ENCODE data around the gene CACNA1G. TPM values are rescaled to one million over a fixed set of nuclear protein-coding genes. Genes with fewer than 3 reads are reported as not detected.

The CACNA1G gene
- total RNA-seq, 1 donor from 2014 or later, result not detected

GRCh38 chr17:50517011-50517410 lies 43.5 kb upstream of the CACNA1G start:
- no peaks in the 10 kb centered on the region for H3K27me3 ChIP-seq
- H3K4me1 ChIP-seq, result no peaks in the 10 kb centered on the region
- H3K27ac ChIP-seq, result no peak overlapping the region
- intact Hi-C loops (cut with DNase I), result no loop called here
- no peak for DNase-seq
- H3K4me3 ChIP-seq, result no peak overlapping the region
- ATAC-seq, result no peak
- no peaks in the 10 kb centered on the region for H3K36me3 ChIP-seq
- no peak for TF ChIP-seq CTCF (IDR thresholded peaks at IDR 0.05)
- H3K9me3 ChIP-seq, result no peaks in the 10 kb centered on the region

DNA sequence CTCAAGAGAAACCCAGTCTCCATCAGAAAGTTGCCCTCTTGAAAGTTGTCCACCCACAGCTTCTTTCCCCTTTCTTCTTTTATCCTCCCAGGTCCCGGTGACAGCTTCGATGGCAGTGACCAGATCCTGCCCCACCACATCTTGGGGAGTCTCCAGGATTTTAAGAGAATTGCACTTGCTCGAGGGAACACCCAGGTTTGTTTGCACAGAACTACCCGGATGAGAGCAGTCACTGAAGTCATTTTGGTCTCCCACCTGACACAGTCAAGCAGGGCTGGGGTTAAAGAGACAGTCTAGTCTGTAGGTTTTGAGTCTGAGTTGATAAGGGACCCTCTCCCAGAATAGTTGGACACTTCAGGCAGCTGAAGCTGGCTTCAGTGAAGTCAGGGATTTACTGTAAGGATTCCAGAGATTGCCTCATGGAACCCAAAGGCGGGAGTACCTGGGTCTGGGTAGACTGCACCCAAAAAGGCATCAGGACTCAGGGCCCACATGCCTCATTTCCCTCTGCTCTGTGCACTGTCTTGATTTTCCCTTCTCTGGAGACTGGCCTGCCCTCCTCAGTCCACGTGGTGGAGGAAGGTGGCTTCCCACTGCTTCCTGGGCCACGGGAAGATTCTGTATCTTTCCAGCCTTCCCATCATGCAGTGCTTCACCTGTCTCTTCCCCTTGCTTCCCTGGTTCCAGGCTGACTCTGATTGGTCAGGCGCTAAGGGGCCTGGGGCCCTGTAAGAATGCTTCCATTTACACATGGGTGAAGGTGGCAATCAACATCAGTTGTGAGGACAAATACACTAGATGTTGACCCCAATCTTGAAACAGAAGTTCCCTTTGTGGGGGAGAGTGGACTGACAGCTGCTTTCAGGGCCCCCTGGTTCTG lies 42.8 kb upstream of the CACNA1G start:
- DNase-seq, result no peak
- no peak for TF ChIP-seq CTCF (IDR thresholded peaks at IDR 0.05)
- no peaks in the 10 kb centered on the region for H3K36me3 ChIP-seq
- ATAC-seq, result no peak
- no peak overlapping the region for H3K27ac ChIP-seq
- no peaks in the 10 kb centered on the region for H3K27me3 ChIP-seq
- no peaks in the 10 kb centered on the region for H3K9me3 ChIP-seq
- intact Hi-C loops (cut with DNase I), result no loop called here
- H3K4me1 ChIP-seq, result no peaks in the 10 kb centered on the region
- H3K4me3 ChIP-seq, result no peak overlapping the region

- intact Hi-C loops (cut with DNase I), result no loop called here
- no peaks in the 10 kb centered on the region for H3K27me3 ChIP-seq
- H3K36me3 ChIP-seq, result no peaks in the 10 kb centered on the region
- TF ChIP-seq CTCF (IDR thresholded peaks at IDR 0.05), result no peak
- no peak for ATAC-seq
- no peaks in the 10 kb centered on the region for H3K9me3 ChIP-seq
- H3K4me1 ChIP-seq, result no peaks in the 10 kb centered on the region
- H3K4me3 ChIP-seq, result no peak overlapping the region
- no peak overlapping the region for H3K27ac ChIP-seq
- DNase-seq, result no peak
These were observed 42.0 kb upstream of the CACNA1G start for GRCh38 chr17:50518384-50519023.

DNA sequence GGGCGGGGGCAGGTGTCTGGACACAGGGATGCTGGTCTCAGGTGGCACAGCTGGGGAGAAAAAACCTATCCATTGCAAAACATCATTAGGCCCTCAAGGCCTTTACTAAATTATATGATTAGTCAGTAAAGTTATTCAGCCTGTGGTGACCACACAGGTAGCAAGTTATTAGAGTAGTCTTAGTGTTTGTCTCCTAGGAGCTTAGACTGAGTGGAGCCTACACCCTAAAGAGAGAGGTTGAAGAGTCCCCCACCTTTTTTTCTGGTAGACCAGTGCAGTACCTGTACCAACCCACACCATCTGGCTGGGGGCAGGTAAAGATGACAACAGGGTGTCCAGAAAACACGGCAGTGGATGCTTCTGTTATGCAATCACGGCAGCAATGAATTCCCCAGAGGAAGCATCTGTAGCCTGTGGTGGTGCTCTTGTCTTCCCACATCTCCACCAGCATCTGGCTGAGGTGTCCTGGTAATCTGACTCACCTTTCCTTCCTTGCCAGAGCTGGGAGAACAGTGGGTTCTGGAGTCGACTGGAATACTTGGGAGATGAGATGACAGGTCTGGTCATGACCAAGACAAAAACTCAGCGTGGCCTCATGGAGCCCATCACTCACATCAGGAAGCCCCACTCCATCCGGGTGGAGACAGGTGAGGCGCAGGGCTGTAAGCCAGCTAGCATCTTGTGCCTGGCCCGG lies 41.2 kb upstream of the CACNA1G start:
- Histone ChIP-seq H3K36me3 (no peaks in the 10 kb centered on the region), H3K4me3 (no peak overlapping the region), H3K9me3 (no peaks in the 10 kb centered on the region), H3K27me3 (no peaks in the 10 kb centered on the region), H3K4me1 (no peaks in the 10 kb centered on the region), H3K27ac (no peak overlapping the region)
- ATAC-seq (no peak), DNase-seq (no peak)
- TF ChIP-seq CTCF (IDR thresholded peaks at IDR 0.05), result no peak
- intact Hi-C loops (cut with DNase I), result no loop called here

GRCh38 chr17:50520483-50520882 lies 40.0 kb upstream of the CACNA1G start:
- H3K27ac ChIP-seq, result no peak overlapping the region
- no peaks in the 10 kb centered on the region for H3K36me3 ChIP-seq
- no peak for TF ChIP-seq CTCF (IDR thresholded peaks at IDR 0.05)
- no peaks in the 10 kb centered on the region for H3K27me3 ChIP-seq
- intact Hi-C loops (cut with DNase I), result no loop called here
- H3K9me3 ChIP-seq, result no peaks in the 10 kb centered on the region
- no peaks in the 10 kb centered on the region for H3K4me1 ChIP-seq
- no peak overlapping the region for H3K4me3 ChIP-seq
- ATAC-seq (no peak), DNase-seq (no peak)

Measured in upper lobe of right lung (tissue), 1 donor.